K562 (cell line): ENCODE data around the gene ZEB2. TPM values are rescaled to one million over a fixed set of nuclear protein-coding genes. Genes with fewer than 3 reads are reported as not detected.

ENCODE experiments used
- ATAC-seq: fragments of 200-7000 bp; cut with Tn5 transposase; 3 replicates; pipeline ENCODE4 v1.9.1; 2020; ENCODE audit warnings: moderate library complexity
- BruUV-seq: library from RNA; stranded (reverse); fragments of 400-500 nt; replicated peaks from 2 replicates; lab custom pipeline; 2021; lab: Mats Ljungman, UMichigan
- CTCF ChIA-PET: fragments of 300-600 bp; formaldehyde crosslinking; extraction: SDS; loops from one replicate; lab custom pipeline; 2021; ENCODE audit warnings: low intra/inter-chr PET ratio; lab: Yijun Ruan, JAX
- POLR2A ChIA-PET: fragments of 300-600, 350-650 bp; sonication (Branson Sonifier 250); formaldehyde crosslinking; extraction: SDS; loops from one replicate; lab custom pipeline; 2021; ENCODE audit warnings: antibody characterized with exemption, inconsistent platforms; lab: Yijun Ruan, JAX
- DNase-seq, 4 experiments: peaks; one replicate each; pipeline versions ENCODE4 v3.0.0 to v3.0.0-alpha.2; 2011 to 2018; ENCODE audit warnings: low spot score in 3 of 4, mixed read lengths in 3 of 4; ENCODE audit errors: extremely low read depth in 1 of 4
- FAIRE-seq: peaks from 2 replicates; lab custom pipeline; 2011; peaks lifted over from hg19 to GRCh38; lab: Jason Lieb, UNC
- H2AFZ ChIP-seq: 2 replicates; pipeline ENCODE4 v1.6.0; 2011; ENCODE audit warnings: low read depth, low read length, control low read depth, inconsistent platforms
- H3K27ac ChIP-seq: fragments of 200-600 bp; 3 replicates; pipeline ENCODE4 v1.8.0; 2011; ENCODE audit warnings: low read depth, mild to moderate bottlenecking, control low read depth, inconsistent platforms, low read length, moderate library complexity, mixed read lengths; ENCODE audit errors: extremely low read depth
- H3K27me3 ChIP-seq, 2 experiments: fragments of 300-600 bp in 1 of 2; 2 replicates in 1 of 2; 3 replicates in 1 of 2; pipeline versions ENCODE4 v1.6.0 to v1.8.0; 2011; ENCODE audit warnings: inconsistent platforms in 2 of 2, low read length in 2 of 2, mild to moderate bottlenecking in 1 of 2, mixed read lengths in 1 of 2, moderate library complexity in 1 of 2; ENCODE audit not compliant: control insufficient read depth in 2 of 2, insufficient read depth in 2 of 2
- H3K36me3 ChIP-seq: fragments of 300-600 bp; 3 replicates; pipeline ENCODE4 v1.8.0; 2011; ENCODE audit warnings: mild to moderate bottlenecking, low read length, inconsistent platforms; ENCODE audit not compliant: control insufficient read depth, insufficient read depth
- H3K4me1 ChIP-seq, 2 experiments: fragments of 200-600 bp in 1 of 2; replicated peaks in 1 of 2; 2 replicates in 1 of 2; 3 replicates in 1 of 2; pipeline versions ENCODE4 v1.5.1 to v1.8.0; 2011; ENCODE audit warnings: inconsistent platforms in 2 of 2, low read length in 2 of 2, mild to moderate bottlenecking in 1 of 2, mixed read lengths in 1 of 2, moderate library complexity in 1 of 2; ENCODE audit not compliant: control insufficient read depth in 2 of 2, insufficient read depth in 2 of 2
- H3K4me2 ChIP-seq: 2 replicates; pipeline ENCODE4 v1.6.1; 2011; ENCODE audit warnings: low read length, control low read depth, inconsistent platforms, mixed read lengths; ENCODE audit not compliant: insufficient read depth
- H3K4me3 ChIP-seq: fragments of 200-600 bp; sonication (generic), shearing (Covaris generic); 2 replicates; pipeline ENCODE4 v1.5.1; 2016; ENCODE audit warnings: control low read depth, inconsistent platforms
- H3K79me2 ChIP-seq: fragments of 200-600 bp; 3 replicates; pipeline ENCODE4 v1.8.0; 2011; ENCODE audit warnings: low read length, inconsistent platforms; ENCODE audit not compliant: control insufficient read depth, insufficient read depth
- H3K9ac ChIP-seq, 2 experiments: 2 replicates each; pipeline versions ENCODE4 v1.6.0 to v1.6.1; 2011; ENCODE audit warnings: low read depth in 2 of 2, low read length in 2 of 2, control low read depth in 1 of 2, inconsistent platforms in 1 of 2, mild to moderate bottlenecking in 1 of 2, mixed read lengths in 1 of 2; ENCODE audit not compliant: insufficient read depth in 1 of 2
- H3K9me1 ChIP-seq: one replicate; pipeline ENCODE4 v1.6.0; 2011; ENCODE audit warnings: inconsistent platforms, mild to moderate bottlenecking, low read length, moderate library complexity; ENCODE audit not compliant: control insufficient read depth, insufficient read depth
- H3K9me3 ChIP-seq: replicated peaks from 2 replicates; pipeline ENCODE4 v1.5.1; 2011; ENCODE audit warnings: low read depth, low read length, inconsistent platforms; ENCODE audit not compliant: control insufficient read depth, insufficient read depth
- H4K20me1 ChIP-seq: replicated peaks from 2 replicates; pipeline ENCODE4 v1.6.1; 2011; ENCODE audit warnings: low read length, inconsistent platforms, mixed read lengths; ENCODE audit not compliant: control insufficient read depth, insufficient read depth
- BMI1 ChIP-seq: fragments of 150-350 bp; IDR thresholded peaks from 2 replicates; pipeline ENCODE4 v1.6.1; 2014; ENCODE audit warnings: low read length
- CREB3 ChIP-seq: fragments of 450-650 bp; conservative IDR thresholded peaks from 2 replicates; pipeline ENCODE4 v1.6.1; 2016; ENCODE audit warnings: missing genetic modification characterization, low read depth, mild to moderate bottlenecking, missing compliant biosample characterization, moderate library complexity
- CTCF ChIP-seq, 3 experiments: IDR thresholded peaks in 2 of 3; conservative IDR thresholded peaks in 1 of 3; 2 replicates each; pipeline ENCODE4 v1.5.1; 2011 to 2012; ENCODE audit warnings: low read length in 3 of 3, mild to moderate bottlenecking in 3 of 3, control low read depth in 2 of 3, improper control_type of control experiment in 1 of 3, inconsistent platforms in 1 of 3, low read depth in 1 of 3, mixed read lengths in 1 of 3, moderate library complexity in 1 of 3; ENCODE audit not compliant: insufficient read depth in 2 of 3
- DDX20 ChIP-seq: fragments of 450-650 bp; IDR thresholded peaks from 2 replicates; pipeline ENCODE4 v1.6.1; 2016; ENCODE audit warnings: missing genetic modification characterization, low read depth, mild to moderate bottlenecking, missing compliant biosample characterization, moderate library complexity
- EHMT2 ChIP-seq: fragments of 450-650 bp; IDR thresholded peaks from 2 replicates; pipeline ENCODE4 v1.6.1; 2018; ENCODE audit warnings: antibody characterized with exemption
- FOS ChIP-seq: IDR thresholded peaks from 3 replicates; pipeline ENCODE4 v1.6.1; 2011; ENCODE audit not compliant: insufficient read length; ENCODE audit errors: extremely low read depth
- FOXK2 ChIP-seq, 2 experiments: fragments of 450-650 bp; IDR thresholded peaks in 1 of 2; conservative IDR thresholded peaks in 1 of 2; 2 replicates each; pipeline ENCODE4 v1.6.1; 2016; ENCODE audit warnings: low read depth in 2 of 2, mild to moderate bottlenecking in 1 of 2
- HNRNPL ChIP-seq: fragments of 200-400 bp; formaldehyde crosslinking; IDR thresholded peaks from 2 replicates; pipeline ENCODE4 v1.6.1; 2017; ENCODE audit warnings: low read depth, mild to moderate bottlenecking, low read length
- HSF4 ChIP-seq: fragments of 250-450 bp; sonication (Bioruptor Pico); IDR thresholded peaks from 2 replicates; pipeline ENCODE4 v2.1.2; 2022; ENCODE audit warnings: mild to moderate bottlenecking, moderate library complexity, borderline replicate concordance
- KLF10 ChIP-seq: fragments of 250-450 bp; sonication (Bioruptor Pico); IDR thresholded peaks from 2 replicates; pipeline ENCODE4 v1.6.1; 2021; ENCODE audit warnings: matching md5 sums
- MBD1 ChIP-seq: fragments of 250-450 bp; sonication (Bioruptor Pico); IDR thresholded peaks from 2 replicates; pipeline ENCODE4 v1.8.0; 2022; ENCODE audit warnings: inconsistent platforms
- MXD1 ChIP-seq: fragments of 250-450 bp; sonication (Bioruptor Pico); IDR thresholded peaks from 2 replicates; pipeline ENCODE4 v1.8.0; 2021; ENCODE audit warnings: borderline replicate concordance, mild to moderate bottlenecking, moderate library complexity; ENCODE audit not compliant: poor library complexity, severe bottlenecking
- POLR2A ChIP-seq: fragments of 450-650 bp; conservative IDR thresholded peaks from 2 replicates; pipeline ENCODE4 v1.6.1; 2016
- RNF2 ChIP-seq: sonication (generic); IDR thresholded peaks from 2 replicates; pipeline ENCODE4 v1.6.1; 2016
- ZBTB17 ChIP-seq: fragments of 450-650 bp; formaldehyde crosslinking; IDR thresholded peaks from 2 replicates; pipeline ENCODE4 v1.4.0; 2020; ENCODE audit warnings: mild to moderate bottlenecking
- ZNF280B ChIP-seq: fragments of 250-450 bp; sonication (Bioruptor Pico); IDR thresholded peaks from 2 replicates; pipeline ENCODE4 v1.5.1; 2021; ENCODE audit warnings: mild to moderate bottlenecking
- WGBS: fragments of 100-300 bp; shearing (Covaris generic); methylation state at CpG from one replicate; pipeline ENCODE4 v1.1.6; 2016; ENCODE audit warnings: low coverage, mixed read lengths; ENCODE audit not compliant: insufficient coverage; ENCODE audit errors: missing lambda C conversion rate; 5-methylcytosine and 5-hydroxymethylcytosine counted together
- in situ Hi-C: fragments of 300-500 bp; cut with MboI; formaldehyde crosslinking; loops from 4 replicates; pipeline ENCODE4 v1.15.0; 2018; ENCODE audit warnings: inconsistent platforms, mixed read lengths
- intact Hi-C: fragments of 100-400 bp; cut with micrococcal nuclease; formaldehyde crosslinking; loops from 2 replicates; pipeline ENCODE4 v1.14.2; 2022
- polyA plus RNA-seq, 8 experiments: library from polyadenylated mRNA; depleted of rRNA in 4 of 8; stranded (reverse) in 5 of 8; unstranded in 3 of 8; fragments of >200 nt; fragmentation: Nextera tagmentation in 2 of 8; fragmentation: Illumina TruSeq in 1 of 8; extraction: Ambion mirVana in 2 of 8; extraction: Trizol in 1 of 8; gene quantifications; 2 replicates each; pipeline versions ENCODE4 v1.2.1 to v1.2.3, GENCODE V29; 2011 to 2014; ENCODE audit warnings: inconsistent platforms in 1 of 8, missing spikeins in 1 of 8
- total RNA-seq, 7 experiments: library from RNA; depleted of rRNA in 6 of 7; stranded (reverse); fragments of >200 nt in 6 of 7; fragmentation: Illumina TruSeq in 2 of 7; extraction: Trizol in 2 of 7; gene quantifications; 2 replicates each; pipeline versions ENCODE4 v1.2.1 to v1.2.3, GENCODE V29; 2011 to 2021; ENCODE audit warnings: low replicate concordance in 1 of 7

ZEB2 gene
- total and polyA plus RNA-seq, 9 of the 15 experiments (the other 6 are each of a cell fraction or from before 2014, with no cell fraction given) = 15.1 to 113 (median 72.3) TPM

GRCh38 chr2:144539289-144539782, 19.4 kb upstream of the ZEB2 start (continued):
- no peak for TF ChIP-seq ZNF280B (CRISPR knock-in tag)

GRCh38 chr2:144535300-144535699, 15.4 kb upstream of the ZEB2 start:
- no peak for ATAC-seq
- POLR2A ChIA-PET = no interaction called here
- H3K27ac ChIP-seq = no peak overlapping the region
- H3K36me3 ChIP-seq = no peaks in the 10 kb centered on the region
- no peak for DNase-seq
- no peak overlapping the region for H3K9ac ChIP-seq
- H3K4me2 ChIP-seq = no peak overlapping the region
- H3K4me1 ChIP-seq = peaks cover 0 to 3% of the 10 kb centered on the region in 2 experiments; a peak in 3 of 5 replicates
- in situ Hi-C loops = no loop called here
- FAIRE-seq = no peak
- no TSS peak for BruUV-seq
- H3K27me3 ChIP-seq = no peaks in the 10 kb centered on the region
- CTCF ChIA-PET = no interaction called here
- H3K79me2 ChIP-seq = no peaks in the 10 kb centered on the region
- H4K20me1 ChIP-seq = no peaks in the 10 kb centered on the region
- H3K9me3 ChIP-seq = no peaks in the 10 kb centered on the region
- intact Hi-C loops = no loop called here
- 53% methylated on average over 2 of the region's 2 CpGs for WGBS
- no peak overlapping the region for H2AFZ ChIP-seq
- H3K9me1 ChIP-seq = no peaks in the 10 kb centered on the region
- H3K4me3 ChIP-seq = no peak overlapping the region
- no peak for TF ChIP-seq DDX20 (tag)
- TF ChIP-seq HSF4 (CRISPR knock-in tag) = no peak
- no peak for TF ChIP-seq MBD1 (CRISPR knock-in tag)
- TF ChIP-seq FOS = no peak
- no peak for TF ChIP-seq POLR2A
- no peak for TF ChIP-seq RNF2
- no peak for TF ChIP-seq CREB3
- TF ChIP-seq KLF10 (CRISPR knock-in tag) = no peak
- no peak for TF ChIP-seq EHMT2
- no peak for TF ChIP-seq FOXK2 (conservative IDR thresholded peaks at IDR 0.05 in 1 of 2, IDR thresholded peaks at IDR 0.05 in 1 of 2; ENCODE audit: low read depth in 2 of 2)
- TF ChIP-seq BMI1 = no peak
- no peak for TF ChIP-seq HNRNPL
- TF ChIP-seq MXD1 (CRISPR knock-in tag) = no peak
- TF ChIP-seq ZBTB17 (CRISPR knock-in tag) = no peak
- TF ChIP-seq CTCF (IDR thresholded peaks at IDR 0.05 in 2 of 3, conservative IDR thresholded peaks at IDR 0.05 in 1 of 3; ENCODE audit: insufficient read depth in 2 of 3, low read depth in 1 of 3, low read length in 3 of 3) = no peak
